ENCODE measurements around the gene HNF4A.

DNA sequence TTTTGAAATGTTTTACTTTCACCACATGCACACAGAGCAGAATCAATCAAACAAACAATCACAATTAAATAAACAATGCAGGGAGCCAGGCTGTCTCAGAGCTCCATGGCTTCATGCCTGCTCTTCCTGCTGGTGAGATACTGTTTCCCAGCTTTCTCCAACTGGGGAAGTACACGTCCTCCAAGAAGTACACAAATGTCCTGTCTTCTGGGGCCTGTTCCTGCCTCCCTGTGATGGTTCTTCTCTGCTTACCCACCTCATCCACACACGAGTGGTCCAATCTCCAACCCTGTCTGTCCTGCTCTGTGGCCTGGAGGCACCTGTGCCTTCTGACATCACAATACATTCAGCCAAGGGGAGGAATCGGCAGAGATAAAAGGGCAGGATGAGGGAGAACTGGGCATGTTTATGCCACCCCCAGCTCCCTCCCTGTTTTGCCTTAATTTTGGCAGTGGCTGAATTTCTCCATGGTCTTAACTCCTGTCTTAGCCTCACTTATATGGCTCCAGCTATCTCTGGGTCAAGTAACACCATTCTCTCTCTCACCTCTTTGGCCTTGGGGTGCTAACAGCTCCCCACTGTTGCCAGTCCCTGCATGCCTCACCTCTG, 94.9 kb downstream of the HNF4A start:
- TF ChIP-seq, protein P1, sequence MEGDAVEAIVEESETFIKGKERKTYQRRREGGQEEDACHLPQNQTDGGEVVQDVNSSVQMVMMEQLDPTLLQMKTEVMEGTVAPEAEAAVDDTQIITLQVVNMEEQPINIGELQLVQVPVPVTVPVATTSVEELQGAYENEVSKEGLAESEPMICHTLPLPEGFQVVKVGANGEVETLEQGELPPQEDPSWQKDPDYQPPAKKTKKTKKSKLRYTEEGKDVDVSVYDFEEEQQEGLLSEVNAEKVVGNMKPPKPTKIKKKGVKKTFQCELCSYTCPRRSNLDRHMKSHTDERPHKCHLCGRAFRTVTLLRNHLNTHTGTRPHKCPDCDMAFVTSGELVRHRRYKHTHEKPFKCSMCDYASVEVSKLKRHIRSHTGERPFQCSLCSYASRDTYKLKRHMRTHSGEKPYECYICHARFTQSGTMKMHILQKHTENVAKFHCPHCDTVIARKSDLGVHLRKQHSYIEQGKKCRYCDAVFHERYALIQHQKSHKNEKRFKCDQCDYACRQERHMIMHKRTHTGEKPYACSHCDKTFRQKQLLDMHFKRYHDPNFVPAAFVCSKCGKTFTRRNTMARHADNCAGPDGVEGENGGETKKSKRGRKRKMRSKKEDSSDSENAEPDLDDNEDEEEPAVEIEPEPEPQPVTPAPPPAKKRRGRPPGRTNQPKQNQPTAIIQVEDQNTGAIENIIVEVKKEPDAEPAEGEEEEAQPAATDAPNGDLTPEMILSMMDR (IDR thresholded peaks at IDR 0.05; ENCODE audit: low read length) = no peak
- no peak for TF ChIP-seq EZH2 (IDR thresholded peaks at IDR 0.05; ENCODE audit: borderline replicate concordance, low read length)

Measured in OCI-LY1 (cell line).